HCT116 (cell line): ENCODE results near the gene THSD7A. TPM values are rescaled to one million over a fixed set of nuclear protein-coding genes. Genes with fewer than 3 reads are reported as not detected.

ENCODE experiments used
- ATAC-seq: fragments of 200-7000 bp; cut with Tn5 transposase; 2 replicates; pipeline ENCODE4 v1.9.1; 2020; ENCODE audit warnings: mild to moderate bottlenecking, moderate library complexity
- BruUV-seq: library from RNA; stranded (reverse); fragments of 400-500 nt; replicated peaks from 2 replicates; lab custom pipeline; 2021; lab: Mats Ljungman, UMichigan
- CTCF ChIA-PET: fragments of 300-600 bp; sonication (Branson Sonifier 250); formaldehyde crosslinking; loops from one replicate; lab custom pipeline; 2021; ENCODE audit warnings: antibody characterized with exemption; lab: Charles Lee
- POLR2A ChIA-PET: fragments of 300-600, 350-600 bp; sonication (Branson Sonifier 250); formaldehyde crosslinking; loops from one replicate; lab custom pipeline; 2021; ENCODE audit warnings: antibody characterized with exemption; lab: Charles Lee
- RAD21 ChIA-PET, 2 experiments: fragments of 300-600 bp; sonication (Branson Sonifier 250); formaldehyde crosslinking; loops; one replicate each; lab custom pipeline; 2023; ENCODE audit warnings: low total read pairs in 2 of 2; ENCODE audit not compliant: uncharacterized antibody in 2 of 2, unreplicated experiment in 2 of 2, low non-redundant PET in 1 of 2; lab: Charles Lee
- DNase-seq: peaks from one replicate; pipeline ENCODE4 v3.0.0-alpha.2; 2010; ENCODE audit warnings: low read depth, low spot score
- H2AFZ ChIP-seq: fragments of 200-600 bp; shearing (Covaris generic), sonication (generic); 2 replicates; pipeline ENCODE4 v1.6.1; 2017; ENCODE audit warnings: low read depth, mixed run types, mixed read lengths, antibody characterized with exemption, low read length; ENCODE audit not compliant: poor library complexity, severe bottlenecking
- H3K27ac ChIP-seq: 2 replicates; pipeline ENCODE4 v1.5.1; 2012; ENCODE audit warnings: low read depth, low read length
- H3K27me3 ChIP-seq: fragments of 200-600 bp; sonication (generic); 2 replicates; pipeline ENCODE4 v1.6.1; 2016; ENCODE audit warnings: mixed run types, low read length, mixed read lengths; ENCODE audit not compliant: insufficient read depth
- H3K36me3 ChIP-seq, 2 experiments: fragments of 200-500 bp in 1 of 2; fragments of 200-600 bp in 1 of 2; sonication (Bioruptor generic) in 1 of 2; sonication (generic) in 1 of 2; 2 replicates each; pipeline versions ENCODE4 v1.5.1 to v1.6.1; 2014 to 2016; ENCODE audit warnings: low read length in 2 of 2, inconsistent platforms in 1 of 2, mixed read lengths in 1 of 2, mixed run types in 1 of 2; ENCODE audit not compliant: insufficient read depth in 2 of 2, control insufficient read depth in 1 of 2
- H3K4me1 ChIP-seq, 2 experiments: fragments of 200-600 bp in 1 of 2; sonication (generic) in 1 of 2; 2 replicates each; pipeline versions ENCODE4 v1.5.1 to v1.6.1; 2012 to 2017; ENCODE audit warnings: low read length in 2 of 2, inconsistent platforms in 1 of 2, mild to moderate bottlenecking in 1 of 2, mixed read lengths in 1 of 2, mixed run types in 1 of 2, moderate library complexity in 1 of 2; ENCODE audit not compliant: insufficient read depth in 2 of 2, control insufficient read depth in 1 of 2
- H3K4me2 ChIP-seq: fragments of 200-600 bp; sonication (generic); 2 replicates; pipeline ENCODE4 v1.6.1; 2017; ENCODE audit warnings: mixed run types, low read length, mixed read lengths
- H3K4me3 ChIP-seq, 2 experiments: fragments of 200-600 bp in 1 of 2; sonication (generic) in 1 of 2; replicated peaks in 1 of 2; 2 replicates each; pipeline ENCODE4 v1.5.1; 2011 to 2016; ENCODE audit warnings: low read length in 2 of 2, control low read depth in 1 of 2, low read depth in 1 of 2, mild to moderate bottlenecking in 1 of 2, mixed read lengths in 1 of 2, mixed run types in 1 of 2
- H3K79me2 ChIP-seq: fragments of 200-600 bp; sonication (generic); 2 replicates; pipeline ENCODE4 v1.6.1; 2017; ENCODE audit warnings: mild to moderate bottlenecking, mixed run types, low read length, moderate library complexity, mixed read lengths; ENCODE audit not compliant: insufficient read depth
- H3K9ac ChIP-seq: fragments of 200-600 bp; sonication (generic); 2 replicates; pipeline ENCODE4 v1.6.1; 2016; ENCODE audit warnings: low read length, mixed read lengths
- H3K9me2 ChIP-seq: fragments of 200-600 bp; sonication (generic), shearing (Covaris generic); 2 replicates; pipeline ENCODE4 v1.6.1; 2017; ENCODE audit warnings: mixed run types, mild to moderate bottlenecking, moderate library complexity; ENCODE audit not compliant: insufficient read depth
- H3K9me3 ChIP-seq, 2 experiments: fragments of 200-500 bp in 1 of 2; fragments of 200-600 bp in 1 of 2; sonication (Bioruptor generic) in 1 of 2; sonication (generic) in 1 of 2; 2 replicates each; pipeline ENCODE4 v1.6.1; 2014 to 2017; ENCODE audit warnings: low read length in 2 of 2, mixed read lengths in 2 of 2, inconsistent platforms in 1 of 2, low read depth in 1 of 2, mild to moderate bottlenecking in 1 of 2, mixed run types in 1 of 2, moderate library complexity in 1 of 2; ENCODE audit not compliant: control insufficient read depth in 1 of 2, insufficient read depth in 1 of 2
- H4K20me1 ChIP-seq: fragments of 200-600 bp; sonication (generic), shearing (Covaris generic); 2 replicates; pipeline ENCODE4 v1.6.1; 2017; ENCODE audit warnings: mixed run types, mild to moderate bottlenecking, moderate library complexity; ENCODE audit not compliant: insufficient read depth
- ATF3 ChIP-seq: IDR thresholded peaks from 2 replicates; pipeline ENCODE4 v1.6.1; 2012
- CBX3 ChIP-seq: IDR thresholded peaks from 2 replicates; pipeline ENCODE4 v1.6.1; 2012; ENCODE audit warnings: low read depth
- ELF1 ChIP-seq: IDR thresholded peaks from 2 replicates; pipeline ENCODE4 v1.6.1; 2012; ENCODE audit warnings: low read depth, borderline replicate concordance
- EZH2 ChIP-seq: fragments of 200-600 bp; sonication (generic); IDR thresholded peaks from 2 replicates; pipeline ENCODE4 v1.6.1; 2017; ENCODE audit warnings: antibody characterized with exemption, mixed run types
- FOSL1 ChIP-seq: IDR thresholded peaks from 2 replicates; pipeline ENCODE4 v1.6.1; 2012; ENCODE audit warnings: low read depth
- MAX ChIP-seq: IDR thresholded peaks from 2 replicates; pipeline ENCODE4 v1.6.1; 2012
- POLR2A ChIP-seq: IDR thresholded peaks from 2 replicates; pipeline ENCODE4 v1.7.0; 2011; ENCODE audit warnings: borderline replicate concordance; ENCODE audit not compliant: insufficient read depth, insufficient read length; ENCODE audit errors: extremely low read depth
- POLR2AphosphoS5 ChIP-seq: IDR thresholded peaks from 2 replicates; pipeline ENCODE4 v1.6.1; 2011; ENCODE audit warnings: mild to moderate bottlenecking, low read depth, low read length, moderate library complexity
- SRF ChIP-seq: IDR thresholded peaks from 2 replicates; pipeline ENCODE4 v1.6.1; 2012; ENCODE audit warnings: low read depth
- TCF7L2 ChIP-seq: IDR thresholded peaks from 2 replicates; pipeline ENCODE4 v1.7.0; 2011; ENCODE audit warnings: borderline replicate concordance, inconsistent platforms; ENCODE audit not compliant: insufficient read depth, insufficient read length; ENCODE audit errors: extremely low read depth
- YY1 ChIP-seq: IDR thresholded peaks from 2 replicates; pipeline ENCODE4 v1.6.1; 2011; ENCODE audit warnings: low read length, low read depth, moderate library complexity, mild to moderate bottlenecking; ENCODE audit not compliant: insufficient replicate concordance; ENCODE audit errors: extremely low read depth
- ZBTB33 ChIP-seq: IDR thresholded peaks from 2 replicates; pipeline ENCODE4 v1.6.1; 2011; ENCODE audit warnings: mild to moderate bottlenecking, low read length, moderate library complexity; ENCODE audit not compliant: insufficient replicate concordance; ENCODE audit errors: extremely low read depth
- ZFX ChIP-seq: fragments of 450-650 bp; IDR thresholded peaks from 2 replicates; pipeline ENCODE4 v1.6.1; 2017
- intact Hi-C: fragments of 100-400 bp; cut with micrococcal nuclease; formaldehyde crosslinking; loops from 2 replicates; pipeline ENCODE4 v1.10.0; 2022
- total RNA-seq: library from RNA; stranded (reverse); gene quantifications from one replicate; pipeline ENCODE4 v1.2.1, GENCODE V29; 2021; ENCODE audit not compliant: unreplicated experiment
- TF ChIP-seq, protein P1 (sequence below): IDR thresholded peaks from 2 replicates; pipeline ENCODE4 v1.6.1; 2012; ENCODE audit warnings: low read depth

The THSD7A gene
- total RNA-seq, 1 experiment from 2014 or later, result 0.05 TPM

GRCh38 chr7:11507929-11508328 is 324.1 kb downstream of the THSD7A start:
- ChIA-PET RAD21 (no interaction called here), POLR2A (no interaction called here), CTCF (no interaction called here)
- Histone ChIP-seq H3K4me3 (no peak overlapping the region), H3K9me2 (no peaks in the 10 kb centered on the region), H3K36me3 (no peaks in the 10 kb centered on the region), H3K79me2 (no peaks in the 10 kb centered on the region), H3K9me3 (no peaks in the 10 kb centered on the region), H3K27me3 (no peaks in the 10 kb centered on the region), H3K4me2 (no peak overlapping the region), H3K4me1 (no peaks in the 10 kb centered on the region), H2AFZ (no peak overlapping the region), H3K27ac (no peak overlapping the region), H3K9ac (no peak overlapping the region), H4K20me1 (no peaks in the 10 kb centered on the region)
- no TSS peak for BruUV-seq
- no peak for DNase-seq
- TF ChIP-seq SRF (no peak), EZH2 (no peak), ZBTB33 (no peak), CBX3 (no peak), POLR2AphosphoS5 (no peak), ATF3 (no peak), YY1 (no peak), ELF1 (no peak), POLR2A (no peak), TCF7L2 (no peak), FOSL1 (no peak), ZFX (no peak), MAX (no peak)
- TF ChIP-seq, protein P1, sequence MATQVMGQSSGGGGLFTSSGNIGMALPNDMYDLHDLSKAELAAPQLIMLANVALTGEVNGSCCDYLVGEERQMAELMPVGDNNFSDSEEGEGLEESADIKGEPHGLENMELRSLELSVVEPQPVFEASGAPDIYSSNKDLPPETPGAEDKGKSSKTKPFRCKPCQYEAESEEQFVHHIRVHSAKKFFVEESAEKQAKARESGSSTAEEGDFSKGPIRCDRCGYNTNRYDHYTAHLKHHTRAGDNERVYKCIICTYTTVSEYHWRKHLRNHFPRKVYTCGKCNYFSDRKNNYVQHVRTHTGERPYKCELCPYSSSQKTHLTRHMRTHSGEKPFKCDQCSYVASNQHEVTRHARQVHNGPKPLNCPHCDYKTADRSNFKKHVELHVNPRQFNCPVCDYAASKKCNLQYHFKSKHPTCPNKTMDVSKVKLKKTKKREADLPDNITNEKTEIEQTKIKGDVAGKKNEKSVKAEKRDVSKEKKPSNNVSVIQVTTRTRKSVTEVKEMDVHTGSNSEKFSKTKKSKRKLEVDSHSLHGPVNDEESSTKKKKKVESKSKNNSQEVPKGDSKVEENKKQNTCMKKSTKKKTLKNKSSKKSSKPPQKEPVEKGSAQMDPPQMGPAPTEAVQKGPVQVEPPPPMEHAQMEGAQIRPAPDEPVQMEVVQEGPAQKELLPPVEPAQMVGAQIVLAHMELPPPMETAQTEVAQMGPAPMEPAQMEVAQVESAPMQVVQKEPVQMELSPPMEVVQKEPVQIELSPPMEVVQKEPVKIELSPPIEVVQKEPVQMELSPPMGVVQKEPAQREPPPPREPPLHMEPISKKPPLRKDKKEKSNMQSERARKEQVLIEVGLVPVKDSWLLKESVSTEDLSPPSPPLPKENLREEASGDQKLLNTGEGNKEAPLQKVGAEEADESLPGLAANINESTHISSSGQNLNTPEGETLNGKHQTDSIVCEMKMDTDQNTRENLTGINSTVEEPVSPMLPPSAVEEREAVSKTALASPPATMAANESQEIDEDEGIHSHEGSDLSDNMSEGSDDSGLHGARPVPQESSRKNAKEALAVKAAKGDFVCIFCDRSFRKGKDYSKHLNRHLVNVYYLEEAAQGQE, result no peak
- intact Hi-C loops, result no loop called here
- ATAC-seq, result no peak
